WTC11 (cell line): ENCODE measurements around the gene IST1. TPM values are rescaled to one million over a fixed set of nuclear protein-coding genes. Genes with fewer than 3 reads are reported as not detected.

ENCODE experiments used
- ATAC-seq: fragments of 200-7000 bp; cut with Tn5 transposase; 2 replicates; pipeline ENCODE4 v1.10.0; 2021; ENCODE audit warnings: mild to moderate bottlenecking, moderate library complexity
- CTCF ChIA-PET: fragments of 300-600 bp; sonication (Branson Sonifier 250); formaldehyde crosslinking; loops from one replicate; lab custom pipeline; 2021; ENCODE audit warnings: antibody characterized with exemption; lab: Charles Lee
- POLR2A ChIA-PET: fragments of 350-600 bp; sonication (Branson Sonifier 250); formaldehyde crosslinking; loops from one replicate; lab custom pipeline; 2021; ENCODE audit warnings: antibody characterized with exemption; lab: Charles Lee
- DNase-seq: peaks from one replicate; pipeline ENCODE4 v3.0.0; 2021; ENCODE audit warnings: low spot score
- H3K27ac Mint-ChIP-seq: 2 replicates; pipeline ENCODE4 v1.8.0; 2021; ENCODE audit warnings: mixed read lengths
- H3K27me3 Mint-ChIP-seq: 2 replicates; pipeline ENCODE4 v1.8.0; 2021; ENCODE audit warnings: low read depth, mild to moderate bottlenecking, moderate library complexity, mixed read lengths
- H3K36me3 Mint-ChIP-seq: 2 replicates; pipeline ENCODE4 v1.8.0; 2021; ENCODE audit warnings: mixed read lengths
- H3K4me1 Mint-ChIP-seq: 2 replicates; pipeline ENCODE4 v1.8.0; 2022; ENCODE audit warnings: mixed read lengths
- H3K4me3 Mint-ChIP-seq: 2 replicates; pipeline ENCODE4 v1.8.0; 2021; ENCODE audit warnings: mild to moderate bottlenecking, moderate library complexity, mixed read lengths
- H3K9me3 Mint-ChIP-seq: 2 replicates; pipeline ENCODE4 v1.8.0; 2021; ENCODE audit warnings: mixed read lengths
- AFF4 ChIP-seq: sonication (generic); formaldehyde crosslinking; IDR thresholded peaks from 2 replicates; pipeline ENCODE4 v1.8.1; 2023; ENCODE audit warnings: mild to moderate bottlenecking, missing genetic modification reagents, borderline replicate concordance
- CBFB ChIP-seq: sonication (generic); formaldehyde crosslinking; IDR thresholded peaks from 2 replicates; pipeline ENCODE4 v1.8.1; 2022; ENCODE audit warnings: mild to moderate bottlenecking, low read depth, missing genetic modification reagents
- CDX4 ChIP-seq: fragments of 250-450 bp; sonication (Bioruptor Pico); IDR thresholded peaks from 2 replicates; pipeline ENCODE4 v1.9.0; 2021; ENCODE audit warnings: moderate library complexity, mild to moderate bottlenecking, inconsistent platforms, borderline replicate concordance
- CTCF ChIP-seq: fragments of 200-600 bp; IDR thresholded peaks from 2 replicates; pipeline ENCODE4 v1.8.0; 2022; ENCODE audit warnings: antibody characterized with exemption
- E2F1 ChIP-seq: sonication (generic); formaldehyde crosslinking; IDR thresholded peaks from 2 replicates; pipeline ENCODE4 v1.8.0; 2022; ENCODE audit warnings: mild to moderate bottlenecking, missing genetic modification reagents
- ELF4 ChIP-seq: sonication (generic); formaldehyde crosslinking; IDR thresholded peaks from 2 replicates; pipeline ENCODE4 v1.8.1; 2022; ENCODE audit warnings: low read depth, mild to moderate bottlenecking, moderate library complexity, missing genetic modification reagents
- ETV6 ChIP-seq: sonication (generic); formaldehyde crosslinking; IDR thresholded peaks from 2 replicates; pipeline ENCODE4 v1.8.1; 2022; ENCODE audit warnings: mild to moderate bottlenecking, missing genetic modification reagents
- FOXP1 ChIP-seq: sonication (generic); formaldehyde crosslinking; IDR thresholded peaks from 2 replicates; pipeline ENCODE4 v1.8.0; 2022; ENCODE audit warnings: missing genetic modification reagents, mild to moderate bottlenecking, moderate library complexity, borderline replicate concordance
- HMGA2 ChIP-seq: fragments of 250-450 bp; sonication (Bioruptor Pico); IDR thresholded peaks from 2 replicates; pipeline ENCODE4 v1.4.0; 2021; ENCODE audit warnings: mild to moderate bottlenecking, moderate library complexity
- NR1H2 ChIP-seq: sonication (generic); formaldehyde crosslinking; IDR thresholded peaks from 2 replicates; pipeline ENCODE4 v1.9.0; 2021; ENCODE audit warnings: mild to moderate bottlenecking, moderate library complexity, missing genetic modification reagents
- PRDM15 ChIP-seq: sonication (generic); formaldehyde crosslinking; IDR thresholded peaks from 2 replicates; pipeline ENCODE4 v1.8.0; 2022; ENCODE audit warnings: missing genetic modification reagents
- RORB ChIP-seq: fragments of 250-450 bp; sonication (Bioruptor Pico); IDR thresholded peaks from 2 replicates; pipeline ENCODE4 v1.9.0; 2021; ENCODE audit warnings: mild to moderate bottlenecking
- SOX15 ChIP-seq: fragments of 250-450 bp; sonication (Bioruptor Pico); IDR thresholded peaks from 2 replicates; pipeline ENCODE4 v1.9.0; 2021; ENCODE audit warnings: mild to moderate bottlenecking
- ZBTB21 ChIP-seq: sonication (generic); formaldehyde crosslinking; IDR thresholded peaks from 2 replicates; pipeline ENCODE4 v1.8.1; 2023; ENCODE audit warnings: mild to moderate bottlenecking, missing genetic modification reagents, borderline replicate concordance
- ZBTB43 ChIP-seq: sonication (generic); formaldehyde crosslinking; IDR thresholded peaks from 2 replicates; pipeline ENCODE4 v1.8.1; 2023; ENCODE audit warnings: mild to moderate bottlenecking, missing genetic modification reagents
- ZNF416 ChIP-seq: fragments of 250-450 bp; sonication (Bioruptor Pico); IDR thresholded peaks from 2 replicates; pipeline ENCODE4 v1.9.0; 2021; ENCODE audit warnings: mild to moderate bottlenecking, inconsistent platforms
- ZNF423 ChIP-seq: fragments of 250-450 bp; sonication (Bioruptor Pico); IDR thresholded peaks from 2 replicates; pipeline ENCODE4 v2.1.2; 2022; ENCODE audit warnings: mild to moderate bottlenecking, moderate library complexity
- ZSCAN18 ChIP-seq: fragments of 250-450 bp; sonication (Bioruptor Pico); IDR thresholded peaks from 2 replicates; pipeline ENCODE4 v2.1.2; 2022; ENCODE audit warnings: mild to moderate bottlenecking, moderate library complexity
- total RNA-seq: library from RNA; stranded (reverse); gene quantifications from 3 replicates; pipeline ENCODE4 v1.2.3, GENCODE V29; 2021

Gene IST1
- total RNA-seq, 1 experiment from 2014 or later, result 272 TPM

GRCh38 chr16:71972356-71972755, 77.0 kb downstream of the IST1 start:
- no peak overlapping the region for H3K27ac Mint-ChIP-seq
- H3K4me1 Mint-ChIP-seq, result no peaks in the 10 kb centered on the region
- DNase-seq, result no peak
- ChIA-PET CTCF (interaction anchor here (1.0 to 2.6 kb wide), 3 partner anchors 11 to 395 kb away, joined by 3 to 15 read pairs (median 3); partner anchors contain the start of gene TAT), POLR2A (no interaction called here)
- H3K36me3 Mint-ChIP-seq, result no peaks in the 10 kb centered on the region
- no peaks in the 10 kb centered on the region for H3K9me3 Mint-ChIP-seq
- no peaks in the 10 kb centered on the region for H3K27me3 Mint-ChIP-seq
- TF ChIP-seq CTCF (no peak), RORB (CRISPR knock-in tag) (no peak), SOX15 (CRISPR knock-in tag) (no peak), FOXP1 (CRISPR knock-in tag) (no peak), HMGA2 (no peak), ELF4 (CRISPR knock-in tag) (no peak), NR1H2 (CRISPR knock-in tag) (no peak), AFF4 (CRISPR knock-in tag) (no peak), E2F1 (CRISPR knock-in tag) (no peak), ZBTB21 (CRISPR knock-in tag) (no peak)
- TF ChIP-seq, all 79 proteins: peak for 0
- ATAC-seq, result no peak
- no peak overlapping the region for H3K4me3 Mint-ChIP-seq

GRCh38 chr16:71973001-71973400, 77.7 kb downstream of the IST1 start:
- ChIA-PET CTCF (interaction anchor here (1.2 to 2.6 kb wide), 2 partner anchors 11 to 115 kb away, joined by 3 to 15 read pairs; no protein-coding TSS in a partner anchor), POLR2A (no interaction called here)
- H3K36me3 Mint-ChIP-seq, result no peaks in the 10 kb centered on the region
- H3K27ac Mint-ChIP-seq, result no peak overlapping the region
- no peaks in the 10 kb centered on the region for H3K27me3 Mint-ChIP-seq
- ATAC-seq (no peak), DNase-seq (no peak)
- no peak overlapping the region for H3K4me3 Mint-ChIP-seq
- H3K9me3 Mint-ChIP-seq, result no peaks in the 10 kb centered on the region
- H3K4me1 Mint-ChIP-seq, result no peaks in the 10 kb centered on the region
- TF ChIP-seq CTCF (no peak), PRDM15 (no peak), ZNF416 (CRISPR knock-in tag) (no peak), CBFB (CRISPR knock-in tag) (no peak), ZBTB43 (CRISPR knock-in tag) (no peak), ETV6 (CRISPR knock-in tag) (no peak), HMGA2 (no peak), ZBTB21 (CRISPR knock-in tag) (no peak), ZSCAN18 (CRISPR knock-in tag) (no peak), CDX4 (no peak), ZNF423 (no peak)
